HepG2 (cell line): ENCODE measurements around the gene PRSS27. TPM values are rescaled to one million over a fixed set of nuclear protein-coding genes. Genes with fewer than 3 reads are reported as not detected.

ENCODE experiments used
- ZNF251 ChIP-seq: sonication (generic); formaldehyde crosslinking; IDR thresholded peaks from 2 replicates; pipeline ENCODE4 v1.9.0; 2021; ENCODE audit warnings: mild to moderate bottlenecking, missing genetic modification reagents
- polyA plus RNA-seq, 8 experiments: library from polyadenylated mRNA; depleted of rRNA in 3 of 8; stranded (reverse) in 7 of 8; unstranded in 1 of 8; fragments of >200 nt; fragmentation: Illumina TruSeq in 4 of 8; extraction: Trizol in 4 of 8; gene quantifications; 2 replicates each; pipeline versions ENCODE4 v1.2.1 to v1.2.3, GENCODE V29; 2011 to 2016; ENCODE audit warnings: low read depth in 4 of 8, missing spikeins in 1 of 8, mixed read lengths in 1 of 8; ENCODE audit not compliant: insufficient read depth in 1 of 8
- total RNA-seq, 5 experiments: library from RNA; depleted of rRNA; stranded (reverse); fragments of >200 nt; fragmentation: Illumina TruSeq; extraction: Trizol; gene quantifications; 2 replicates each; pipeline ENCODE4 v1.2.3, GENCODE V29; 2016; ENCODE audit warnings: low read depth in 1 of 5
- TF ChIP-seq, protein P1 (sequence below): sonication (generic); formaldehyde crosslinking; IDR thresholded peaks from 2 replicates; pipeline ENCODE4 v1.9.0; 2021; ENCODE audit warnings: mild to moderate bottlenecking, missing genetic modification reagents

PRSS27 gene
- total and polyA plus RNA-seq, 2 of the 13 experiments (the other 11 are each of a cell fraction or from before 2014, with no cell fraction given), result 0.20 to 0.73 TPM

DNA sequence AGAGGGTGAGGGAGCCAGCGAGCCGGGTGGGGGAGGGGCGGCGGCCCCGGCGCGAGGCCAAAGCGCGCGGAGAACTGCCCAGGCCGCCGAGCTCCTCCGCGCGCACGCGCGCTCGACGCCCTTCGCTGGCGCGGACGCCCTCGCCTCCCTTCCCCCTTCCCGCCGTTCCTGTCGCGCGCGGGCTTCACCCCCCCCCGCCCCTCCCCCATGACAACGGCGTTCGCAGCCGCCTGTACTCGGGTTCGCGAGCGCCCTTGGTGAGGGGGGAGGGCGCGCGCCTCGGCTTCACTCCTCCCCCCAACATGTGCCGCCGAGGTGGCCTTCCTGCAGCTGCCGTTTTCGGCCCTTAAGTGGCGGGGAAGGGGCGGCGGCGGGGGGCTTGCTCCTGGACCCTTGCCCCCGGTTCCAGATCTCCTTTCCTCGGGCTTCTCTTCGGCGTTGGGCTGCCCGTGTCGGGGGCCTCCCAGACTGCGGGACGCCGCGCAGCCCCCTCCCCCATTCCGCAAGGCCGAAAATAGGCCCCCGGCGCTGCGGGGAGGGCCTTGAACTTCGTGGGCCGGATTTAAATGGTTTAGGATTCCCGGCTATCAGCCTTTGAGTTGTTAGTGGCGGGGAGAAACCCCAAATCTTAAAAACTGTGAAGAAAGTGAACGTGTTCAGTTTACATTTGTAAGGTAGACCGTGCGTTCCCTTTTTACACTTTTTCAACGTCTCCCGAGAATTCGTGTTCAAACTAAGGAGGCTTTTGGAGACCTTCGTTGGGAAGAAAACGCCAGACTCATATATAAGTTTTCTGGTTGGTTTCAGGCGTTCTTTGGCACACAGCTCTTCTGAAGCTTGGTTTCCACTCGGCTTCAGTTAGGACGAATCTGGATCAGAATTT, 33.1 kb upstream of the PRSS27 start (continued):
- TF ChIP-seq, protein P1, sequence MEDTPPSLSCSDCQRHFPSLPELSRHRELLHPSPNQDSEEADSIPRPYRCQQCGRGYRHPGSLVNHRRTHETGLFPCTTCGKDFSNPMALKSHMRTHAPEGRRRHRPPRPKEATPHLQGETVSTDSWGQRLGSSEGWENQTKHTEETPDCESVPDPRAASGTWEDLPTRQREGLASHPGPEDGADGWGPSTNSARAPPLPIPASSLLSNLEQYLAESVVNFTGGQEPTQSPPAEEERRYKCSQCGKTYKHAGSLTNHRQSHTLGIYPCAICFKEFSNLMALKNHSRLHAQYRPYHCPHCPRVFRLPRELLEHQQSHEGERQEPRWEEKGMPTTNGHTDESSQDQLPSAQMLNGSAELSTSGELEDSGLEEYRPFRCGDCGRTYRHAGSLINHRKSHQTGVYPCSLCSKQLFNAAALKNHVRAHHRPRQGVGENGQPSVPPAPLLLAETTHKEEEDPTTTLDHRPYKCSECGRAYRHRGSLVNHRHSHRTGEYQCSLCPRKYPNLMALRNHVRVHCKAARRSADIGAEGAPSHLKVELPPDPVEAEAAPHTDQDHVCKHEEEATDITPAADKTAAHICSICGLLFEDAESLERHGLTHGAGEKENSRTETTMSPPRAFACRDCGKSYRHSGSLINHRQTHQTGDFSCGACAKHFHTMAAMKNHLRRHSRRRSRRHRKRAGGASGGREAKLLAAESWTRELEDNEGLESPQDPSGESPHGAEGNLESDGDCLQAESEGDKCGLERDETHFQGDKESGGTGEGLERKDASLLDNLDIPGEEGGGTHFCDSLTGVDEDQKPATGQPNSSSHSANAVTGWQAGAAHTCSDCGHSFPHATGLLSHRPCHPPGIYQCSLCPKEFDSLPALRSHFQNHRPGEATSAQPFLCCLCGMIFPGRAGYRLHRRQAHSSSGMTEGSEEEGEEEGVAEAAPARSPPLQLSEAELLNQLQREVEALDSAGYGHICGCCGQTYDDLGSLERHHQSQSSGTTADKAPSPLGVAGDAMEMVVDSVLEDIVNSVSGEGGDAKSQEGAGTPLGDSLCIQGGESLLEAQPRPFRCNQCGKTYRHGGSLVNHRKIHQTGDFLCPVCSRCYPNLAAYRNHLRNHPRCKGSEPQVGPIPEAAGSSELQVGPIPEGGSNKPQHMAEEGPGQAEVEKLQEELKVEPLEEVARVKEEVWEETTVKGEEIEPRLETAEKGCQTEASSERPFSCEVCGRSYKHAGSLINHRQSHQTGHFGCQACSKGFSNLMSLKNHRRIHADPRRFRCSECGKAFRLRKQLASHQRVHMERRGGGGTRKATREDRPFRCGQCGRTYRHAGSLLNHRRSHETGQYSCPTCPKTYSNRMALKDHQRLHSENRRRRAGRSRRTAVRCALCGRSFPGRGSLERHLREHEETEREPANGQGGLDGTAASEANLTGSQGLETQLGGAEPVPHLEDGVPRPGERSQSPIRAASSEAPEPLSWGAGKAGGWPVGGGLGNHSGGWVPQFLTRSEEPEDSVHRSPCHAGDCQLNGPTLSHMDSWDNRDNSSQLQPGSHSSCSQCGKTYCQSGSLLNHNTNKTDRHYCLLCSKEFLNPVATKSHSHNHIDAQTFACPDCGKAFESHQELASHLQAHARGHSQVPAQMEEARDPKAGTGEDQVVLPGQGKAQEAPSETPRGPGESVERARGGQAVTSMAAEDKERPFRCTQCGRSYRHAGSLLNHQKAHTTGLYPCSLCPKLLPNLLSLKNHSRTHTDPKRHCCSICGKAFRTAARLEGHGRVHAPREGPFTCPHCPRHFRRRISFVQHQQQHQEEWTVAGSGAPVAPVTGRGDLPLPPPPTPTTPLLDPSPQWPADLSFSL, result no peak
- TF ChIP-seq ZNF251 (CRISPR knock-in tag), result no peak
